SW 1271 (cell line): ENCODE data around the gene TMEM8B.
"Not testable (repeated sequence)": the region's sequence is repeated elsewhere in the genome, so short reads cannot be mapped to it uniquely, and the experiment has no call there.

Experiments
- DNase-seq, 2 experiments: peaks; one replicate each; lab custom pipeline; 2025; lab: John Stamatoyannopoulos, UW

Gene TMEM8B

DNA sequence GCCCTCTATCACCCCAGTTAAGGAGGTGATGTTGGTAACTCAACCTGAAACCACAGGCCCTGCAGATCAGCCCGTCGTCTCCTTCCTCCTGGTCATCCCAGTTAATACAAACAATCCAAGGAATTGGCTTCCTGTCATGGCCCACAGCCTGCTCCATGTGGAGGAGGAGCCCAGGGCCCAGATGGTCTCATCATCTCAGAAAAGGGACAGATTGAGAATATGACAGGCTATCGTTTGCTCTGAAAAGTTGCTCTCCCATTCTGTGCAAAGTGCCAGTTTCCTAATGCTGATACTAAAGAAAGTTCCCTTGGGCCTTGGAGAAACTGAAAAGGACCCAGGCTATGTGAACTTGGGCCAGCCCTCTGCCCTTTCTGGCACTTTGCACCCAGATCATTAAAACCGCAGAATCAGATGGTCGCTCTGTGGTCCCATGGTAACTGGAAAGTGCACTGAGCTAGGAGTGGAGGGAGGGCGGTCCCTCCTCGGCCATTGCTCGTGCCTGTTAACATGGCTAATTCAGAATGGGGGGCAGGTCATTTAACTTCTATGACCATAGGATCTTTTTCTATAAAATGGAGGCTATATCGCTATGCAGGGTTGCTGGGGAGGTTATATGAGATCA lies 79.6 kb downstream of the TMEM8B start:
- no peak for DNase-seq

DNA sequence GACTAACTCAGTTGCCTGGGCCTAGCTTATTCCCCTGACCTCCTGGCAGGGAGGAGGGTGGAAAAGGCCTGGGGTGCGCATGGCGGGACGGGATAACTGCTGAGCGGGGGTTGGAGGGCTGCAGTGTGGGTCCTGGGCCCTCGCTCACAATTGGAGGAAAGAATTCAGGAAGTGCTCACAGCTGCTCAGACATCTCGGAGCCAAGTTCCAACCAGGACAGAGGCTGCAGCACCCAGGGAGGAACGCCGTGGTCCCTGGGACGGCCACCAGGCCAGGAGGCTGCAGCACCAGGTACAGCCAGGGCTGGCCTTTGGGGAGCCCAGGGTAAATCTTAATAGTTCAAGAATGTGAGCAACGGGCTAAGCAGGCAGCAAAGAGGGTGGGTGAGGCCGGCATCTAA lies 80.2 kb downstream of the TMEM8B start, which contains the start of gene SPAAR:
Gene SPAAR, plus strand, starts transcription at position 217 of the 400 bp plus-strand sequence. CDS start 974 bp downstream, outside the sequence.
- DNase-seq, result no peak

DNA sequence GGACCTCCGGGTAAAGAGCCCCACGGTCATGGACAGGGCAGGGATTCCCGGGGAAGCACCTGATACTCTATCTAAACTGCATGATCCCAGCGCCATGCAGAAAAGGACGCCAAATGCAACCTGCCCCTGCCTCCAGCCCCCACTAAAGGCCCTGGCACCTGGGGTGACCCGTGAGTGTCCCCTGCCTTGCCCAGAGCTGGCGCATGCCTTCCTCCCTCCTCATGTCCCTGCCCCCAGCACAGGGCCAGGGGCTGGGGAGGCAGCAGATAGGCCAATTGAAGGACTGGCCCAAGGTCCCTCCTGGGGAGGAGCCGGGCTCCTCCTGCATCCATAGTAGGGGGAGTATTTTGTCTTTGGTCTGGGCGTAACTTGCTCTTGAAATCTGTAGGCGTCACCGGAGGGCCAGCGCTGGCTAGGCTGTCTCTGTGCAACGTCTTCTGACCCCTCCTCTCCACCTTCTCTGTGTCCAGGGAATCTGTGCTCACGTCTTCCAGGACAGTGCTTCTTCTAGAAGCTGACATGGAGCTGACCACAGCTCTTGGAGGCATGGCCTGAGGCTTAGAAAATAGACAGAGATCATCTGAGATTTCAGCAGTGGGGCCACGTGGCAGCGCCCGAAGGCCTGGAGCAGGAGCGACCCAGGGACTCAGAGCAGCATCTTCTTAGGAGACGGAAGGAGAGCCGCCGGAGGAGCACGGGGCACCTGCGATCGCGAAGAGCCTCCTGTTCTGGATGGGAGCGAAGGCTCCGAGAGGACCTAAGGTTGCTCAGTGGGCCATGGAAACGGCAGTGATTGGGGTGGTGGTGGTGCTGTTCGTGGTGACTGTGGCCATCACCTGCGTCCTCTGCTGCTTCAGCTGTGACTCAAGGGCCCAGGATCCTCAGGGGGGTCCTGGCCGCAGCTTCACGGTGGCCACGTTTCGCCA lies 80.9 kb downstream of the TMEM8B start:
- no peak for DNase-seq

DNA sequence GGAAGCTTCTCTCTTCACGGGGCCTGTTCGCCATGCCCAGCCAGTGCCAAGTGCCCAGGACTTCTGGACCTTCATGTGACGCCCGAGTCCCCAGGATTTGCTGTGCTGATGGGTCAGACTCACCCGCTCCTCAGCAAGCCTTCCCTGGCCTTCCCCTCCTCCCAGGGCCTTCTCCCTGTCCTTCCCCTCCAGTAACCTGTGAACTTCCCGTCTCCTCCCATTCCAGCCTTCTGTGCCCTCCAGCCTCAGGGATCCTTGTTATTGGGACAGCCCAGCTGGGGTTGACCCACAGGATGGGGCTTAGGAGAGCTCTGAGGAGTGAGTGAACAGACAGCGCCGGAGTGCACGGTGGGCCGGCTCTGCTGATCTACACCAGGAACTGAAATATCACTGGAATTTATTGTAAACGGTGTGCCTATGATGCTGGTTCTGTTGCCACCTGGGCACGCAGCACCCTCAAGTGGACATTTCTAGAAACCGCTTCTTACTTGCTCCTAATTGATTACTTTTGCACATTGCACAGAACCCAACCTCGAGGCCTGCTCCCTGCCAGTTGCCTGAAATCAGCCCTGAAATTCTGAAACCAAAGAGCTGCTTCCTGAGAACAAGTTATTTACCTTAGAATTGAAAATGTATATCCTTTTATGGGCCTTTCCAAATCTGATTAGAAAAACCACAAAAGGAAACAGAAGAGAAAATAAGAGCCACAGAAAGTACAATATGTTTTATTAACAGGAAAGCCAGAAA lies 81.8 kb downstream of the TMEM8B start:
- peak in 1 of 2 experiments; percentile 33 for DNase-seq

GRCh38 chr9:35911690-35912089 lies 82.7 kb downstream of the TMEM8B start:
- no peak for DNase-seq

DNA sequence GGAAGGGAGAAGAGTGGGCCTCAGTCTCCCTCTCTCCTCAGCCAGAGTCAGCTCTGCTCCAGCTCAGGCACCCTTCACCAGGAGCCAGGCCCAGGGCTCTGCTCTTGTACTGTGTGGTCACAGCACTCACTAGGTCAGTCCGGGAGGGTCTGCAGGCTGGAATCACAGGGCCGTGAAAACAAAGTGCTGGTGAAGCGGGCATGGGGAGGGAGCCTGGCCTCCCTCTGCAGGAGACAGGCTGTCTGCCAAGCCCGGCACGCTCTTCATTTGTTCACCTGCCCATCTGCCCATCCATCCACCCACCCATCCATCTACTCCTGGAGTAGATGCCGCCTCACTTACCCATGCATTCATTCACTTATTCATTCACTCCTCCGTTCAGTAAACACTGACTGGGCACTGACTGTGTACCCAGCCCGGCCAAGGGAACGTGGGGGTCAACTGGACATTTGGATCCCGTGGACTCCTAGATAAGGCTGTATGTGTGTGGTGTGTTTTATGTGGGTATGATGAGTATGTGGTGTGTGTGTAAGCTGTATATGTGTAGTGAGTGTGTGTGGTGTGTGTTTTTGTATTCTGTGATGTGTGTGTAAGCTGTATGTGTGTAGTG lies 83.9 kb downstream of the TMEM8B start:
- DNase-seq, result no peak

DNA sequence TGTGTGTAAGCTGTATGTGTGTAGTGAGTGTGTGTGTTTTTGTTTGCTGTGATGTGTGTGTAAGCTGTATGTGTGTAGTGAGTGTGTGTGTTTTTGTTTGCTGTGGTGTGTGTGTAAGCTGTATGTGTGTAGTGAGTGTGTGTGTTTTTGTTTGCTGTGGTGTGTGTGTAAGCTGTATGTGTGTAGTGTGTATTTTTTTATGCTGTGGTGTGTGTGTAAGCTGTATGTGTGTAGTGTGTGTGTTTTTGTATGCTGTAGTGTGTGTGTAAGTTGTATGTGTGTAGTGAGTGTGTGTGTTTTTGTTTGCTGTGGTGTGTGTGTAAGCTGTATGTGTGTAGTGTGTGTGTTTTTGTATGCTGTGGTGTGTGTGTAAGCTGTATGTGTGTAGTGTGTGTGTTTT lies 84.4 kb downstream of the TMEM8B start:
- not testable (repeated sequence) for DNase-seq

- DNase-seq, result no peak
Observed at GRCh38 chr9:35914301-35914807, 85.3 kb downstream of the TMEM8B start.
